Thyroid gland (tissue), 4 donors: Measurements from ENCODE around the gene COTL1. TPM values are rescaled to one million over a fixed set of nuclear protein-coding genes. Genes with fewer than 3 reads are reported as not detected.
A peak's percentile ranks its signal among the peaks of the same experiment; 100 is the strongest.

Experiments
- DNase-seq, 2 donors: peaks; one replicate each; pipeline ENCODE4 v3.0.0-alpha.2; 2019
- H3K27ac ChIP-seq, 3 donors: fragments of 200-600 bp; sonication (generic); 1 replicate in 2 of 3; 2 replicates in 1 of 3; pipeline ENCODE4 v1.5.1; 2016 to 2019; ENCODE audit warnings: mild to moderate bottlenecking in 1 of 3, moderate library complexity in 1 of 3
- H3K27me3 ChIP-seq: fragments of 200-600 bp; sonication (generic); one replicate; pipeline ENCODE4 v1.5.1; 2019
- H3K36me3 ChIP-seq, 2 donors: fragments of 200-600 bp; sonication (generic); one replicate each; pipeline ENCODE4 v1.5.1; 2016 to 2019
- H3K4me1 ChIP-seq, 2 donors: fragments of 200-600 bp; sonication (generic); one replicate each; pipeline ENCODE4 v1.5.1; 2017 to 2019
- H3K4me3 ChIP-seq, 3 donors: fragments of 200-600 bp; sonication (generic); replicated peaks in 1 of 3; 1 replicate in 2 of 3; 2 replicates in 1 of 3; pipeline ENCODE4 v1.5.1; 2016; ENCODE audit warnings: mild to moderate bottlenecking in 1 of 3
- H3K9me3 ChIP-seq: fragments of 200-600 bp; sonication (generic); one replicate; pipeline ENCODE4 v1.5.1; 2017
- CTCF ChIP-seq, 6 experiments: fragments of 200-600 bp in 3 of 6; fragments of 450-650 bp in 3 of 6; sonication (generic) in 3 of 6; IDR thresholded peaks; one replicate each; pipeline ENCODE4 v1.5.1; 2016 to 2019; ENCODE audit warnings: antibody characterized with exemption in 6 of 6, mild to moderate bottlenecking in 2 of 6, inconsistent platforms in 1 of 6, moderate library complexity in 1 of 6
- POLR2A ChIP-seq, 2 donors: fragments of 450-650 bp; IDR thresholded peaks; one replicate each; pipeline ENCODE4 v1.6.1; 2017; ENCODE audit warnings: antibody characterized with exemption in 2 of 2, mild to moderate bottlenecking in 2 of 2, moderate library complexity in 1 of 2
- WGBS, 2 donors: methylation state at CpG; one replicate each; pipeline ENCODE4 v1.1.5; 2017; 5-methylcytosine and 5-hydroxymethylcytosine counted together
- intact Hi-C: fragments of 100-400 bp; cut with DNase I; formaldehyde crosslinking; loops from one replicate; pipeline ENCODE4 v1.15.1; 2023
- total RNA-seq, 4 donors: library from RNA; depleted of rRNA; stranded (reverse); fragments of >200 nt; gene quantifications; one replicate each; pipeline ENCODE4 v1.2.3, GENCODE V29; 2016

The COTL1 gene
- total RNA-seq, 4 donors from 2014 or later, result 26.0 to 39.7 (median 31.4) TPM

GRCh38 chr16:84554627-84555328 is 63.1 kb downstream of the COTL1 start:
- Histone ChIP-seq H3K9me3 (no peaks in the 10 kb centered on the region), H3K4me1 (peaks cover 0 to 8% of the 10 kb centered on the region in 2 donors), H3K36me3 (no peaks in the 10 kb centered on the region), H3K27me3 (no peaks in the 10 kb centered on the region), H3K27ac (no peak overlapping the region), H3K4me3 (no peak overlapping the region)
- WGBS, 2 donors, result 95 to 98% methylated on average over 11 of the region's 11 CpGs
- TF ChIP-seq CTCF (IDR thresholded peaks at IDR 0.05), result no peak
- TF ChIP-seq POLR2A (IDR thresholded peaks at IDR 0.05), result no peak
- intact Hi-C loops, result no loop called here
- no peak for DNase-seq

GRCh38 chr16:84553873-84554399 is 63.9 kb downstream of the COTL1 start:
- intact Hi-C loops, result no loop called here
- H3K4me3 ChIP-seq, result no peak overlapping the region
- no peaks in the 10 kb centered on the region for H3K36me3 ChIP-seq
- no peak for DNase-seq
- H3K27me3 ChIP-seq, result no peaks in the 10 kb centered on the region
- TF ChIP-seq POLR2A (IDR thresholded peaks at IDR 0.05), result no peak
- no peak for TF ChIP-seq CTCF (IDR thresholded peaks at IDR 0.05)
- no peak overlapping the region for H3K27ac ChIP-seq
- peaks cover 0 to 8% of the 10 kb centered on the region in 2 donors for H3K4me1 ChIP-seq
- 85 to 90% methylated on average over 11 of the region's 11 CpGs for WGBS, 2 donors
- no peaks in the 10 kb centered on the region for H3K9me3 ChIP-seq

- H3K36me3 ChIP-seq, result no peaks in the 10 kb centered on the region
- no peaks in the 10 kb centered on the region for H3K9me3 ChIP-seq
- H3K4me1 ChIP-seq, result peaks cover 0 to 8% of the 10 kb centered on the region in 2 donors
- no peak for TF ChIP-seq POLR2A (IDR thresholded peaks at IDR 0.05)
- no peak for TF ChIP-seq CTCF (IDR thresholded peaks at IDR 0.05)
- intact Hi-C loops, result no loop called here
- H3K27ac ChIP-seq, result no peak overlapping the region
- WGBS, 2 donors, result 73 to 83% methylated on average over 4 of the region's 4 CpGs
- no peak overlapping the region for H3K4me3 ChIP-seq
- no peaks in the 10 kb centered on the region for H3K27me3 ChIP-seq
- no peak for DNase-seq
Observed at GRCh38 chr16:84552135-84552534, 65.7 kb downstream of the COTL1 start.

GRCh38 chr16:84550096-84550495 is 67.8 kb downstream of the COTL1 start:
- Histone ChIP-seq H3K27me3 (no peaks in the 10 kb centered on the region), H3K9me3 (no peaks in the 10 kb centered on the region), H3K4me3 (no peak overlapping the region), H3K36me3 (no peaks in the 10 kb centered on the region), H3K4me1 (no peaks in the 10 kb centered on the region), H3K27ac (peak overlapping the region in 2 of 3 donors; percentile 56 to 65)
- 76 to 94% methylated on average over 4 of the region's 4 CpGs for WGBS, 2 donors
- intact Hi-C loops, result no loop called here
- no peak for DNase-seq
- TF ChIP-seq POLR2A (IDR thresholded peaks at IDR 0.05) (no peak), CTCF (IDR thresholded peaks at IDR 0.05) (no peak)
